Occipital lobe (tissue), 2 donors: Measurements from ENCODE around the gene ATP10A. TPM values are rescaled to one million over a fixed set of nuclear protein-coding genes. Genes with fewer than 3 reads are reported as not detected.
"Not testable (repeated sequence)": the region's sequence is repeated elsewhere in the genome, so short reads cannot be mapped to it uniquely, and the experiment has no call there.

ENCODE experiments used
- DNase-seq: peaks from one replicate; lab custom pipeline; 2025; lab: John Stamatoyannopoulos, UW
- total RNA-seq: library from RNA; depleted of rRNA; stranded (reverse); fragments of >200 nt; gene quantifications from one replicate; pipeline ENCODE4 v1.2.3, GENCODE V29; 2014

ATP10A gene
- total RNA-seq, 1 donor from 2014 or later = 0.78 TPM

GRCh38 chr15:25882466-25882865 is 19.3 kb upstream of the ATP10A start:
- DNase-seq = no peak

GRCh38 chr15:25880877-25881276 is 17.8 kb upstream of the ATP10A start:
- not testable (repeated sequence) for DNase-seq

DNA sequence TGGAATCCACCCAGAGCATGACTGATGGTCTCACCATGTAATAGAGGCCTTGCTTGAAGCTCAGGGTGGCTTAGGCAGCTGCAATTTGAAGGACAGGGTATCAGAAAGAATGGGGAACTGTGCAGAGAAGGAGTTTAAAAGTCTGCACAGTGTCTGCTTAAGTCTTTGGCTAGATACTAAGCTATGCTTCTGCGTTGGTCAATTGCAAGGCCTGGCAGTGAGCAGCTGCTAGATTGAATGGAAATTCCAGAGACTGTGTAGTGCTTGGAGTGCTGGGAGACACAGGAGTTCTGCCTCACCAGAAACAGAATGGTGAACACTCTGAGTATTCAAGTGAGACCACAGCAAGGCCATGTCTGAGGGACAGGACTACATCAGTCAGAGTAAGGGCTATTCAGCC is 17.3 kb upstream of the ATP10A start:
- no peak for DNase-seq

DNA sequence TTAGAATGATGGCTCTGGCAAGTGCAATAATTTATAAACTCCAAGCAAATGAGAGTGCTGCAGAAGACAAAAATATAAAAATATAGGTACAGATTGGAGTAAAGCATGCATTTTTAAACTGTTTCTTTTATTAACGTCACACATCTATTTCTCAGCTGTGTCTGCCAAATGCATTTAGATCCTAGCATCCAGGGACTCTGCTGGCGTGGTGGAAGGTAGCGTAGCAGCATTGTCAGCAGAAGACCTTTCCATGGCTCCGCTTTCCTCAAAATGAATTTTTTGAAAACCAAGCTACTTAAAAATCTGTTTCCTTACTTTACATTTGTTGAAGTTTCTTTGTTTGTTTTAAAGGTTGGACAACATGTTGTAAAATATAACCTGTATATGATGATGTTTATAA is 16.3 kb upstream of the ATP10A start:
- no peak for DNase-seq

DNA sequence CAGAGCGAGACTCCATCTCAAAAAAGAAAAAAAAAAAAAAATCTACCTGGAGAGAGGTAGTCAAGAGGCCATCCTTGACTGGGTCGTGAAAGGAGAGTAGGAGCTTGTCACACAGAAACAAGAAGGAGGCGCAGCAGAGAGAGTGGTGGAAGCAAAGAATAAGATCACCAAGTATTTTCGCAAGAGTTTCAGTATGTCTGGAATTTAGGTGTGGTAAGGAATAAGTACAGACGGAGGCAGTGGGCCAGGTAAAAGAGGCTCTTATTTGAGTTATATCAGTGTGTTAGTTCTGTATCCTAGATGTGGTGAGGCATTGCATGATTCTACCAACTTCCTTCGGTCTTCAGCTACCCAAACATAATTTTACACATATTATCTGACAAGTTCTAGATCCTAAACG is 14.6 kb upstream of the ATP10A start:
- DNase-seq = no peak

GRCh38 chr15:25876231-25877140 is 13.4 kb upstream of the ATP10A start:
- DNase-seq = no peak

DNA sequence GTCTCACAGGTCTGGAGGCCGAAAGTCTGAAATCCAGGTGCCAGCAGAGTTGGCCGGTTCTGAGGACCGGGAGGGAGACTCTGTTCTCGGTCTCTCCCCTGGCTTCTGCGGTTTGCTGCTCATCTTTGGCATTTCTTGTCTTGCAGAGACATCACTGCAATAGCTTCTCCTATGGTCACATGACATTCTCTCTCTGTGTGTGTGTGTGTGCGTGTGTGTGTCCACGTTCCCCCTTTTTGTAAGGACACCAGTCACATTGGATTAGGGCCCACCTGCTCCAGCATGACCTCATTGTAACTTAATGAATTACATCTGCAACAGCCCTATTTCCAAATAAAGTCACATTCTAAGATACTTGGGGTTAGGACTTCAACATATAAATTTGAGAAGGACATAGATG is 12.4 kb upstream of the ATP10A start:
- no peak for DNase-seq

DNA sequence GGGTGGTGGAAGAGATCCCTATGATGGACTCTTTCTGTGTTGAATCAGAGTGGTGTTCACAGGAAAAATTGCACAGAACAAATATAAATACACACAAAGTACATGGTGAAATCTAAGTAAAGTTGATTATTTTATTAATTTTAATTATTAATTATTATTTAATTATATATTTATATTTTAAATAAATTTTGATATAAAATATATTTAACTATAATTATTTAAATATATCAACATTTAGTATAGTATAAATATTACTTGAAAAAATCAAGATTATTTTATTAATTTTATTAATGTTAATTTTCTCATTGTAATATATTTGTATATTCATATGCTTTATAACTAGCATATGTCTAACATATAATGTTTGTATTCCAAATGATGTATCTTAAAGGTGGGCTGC is 11.3 kb upstream of the ATP10A start:
- DNase-seq = no peak

- no peak for DNase-seq
These were observed 8.3 kb upstream of the ATP10A start for GRCh38 chr15:25871403-25871802.

- no peak for DNase-seq
These were observed 7.8 kb upstream of the ATP10A start for GRCh38 chr15:25870938-25871337.

GRCh38 chr15:25869701-25870100 is 6.6 kb upstream of the ATP10A start:
- DNase-seq = no peak

- no peak for DNase-seq
These were observed 3.7 kb upstream of the ATP10A start for GRCh38 chr15:25866874-25867273.

DNA sequence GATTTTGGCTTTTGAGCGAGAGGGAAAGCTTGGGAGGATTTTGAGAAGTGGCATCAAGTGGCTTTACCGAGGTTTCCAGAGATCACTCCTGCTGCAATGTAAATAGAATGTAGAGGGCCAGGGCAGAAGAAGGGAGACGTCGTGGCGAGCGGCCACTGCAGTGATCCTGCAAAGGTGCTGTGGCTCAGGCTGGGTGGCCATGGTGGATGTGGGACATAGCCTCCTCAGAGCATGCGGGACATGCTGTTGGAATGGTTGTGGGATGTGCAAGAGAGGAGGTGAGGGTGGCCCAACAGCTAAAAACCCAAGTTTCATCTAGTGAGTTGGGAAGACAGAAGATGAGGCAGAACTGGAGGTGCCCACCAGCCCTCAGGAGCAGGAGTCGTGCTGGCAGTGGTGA is 3.1 kb upstream of the ATP10A start:
- DNase-seq = no peak

DNA sequence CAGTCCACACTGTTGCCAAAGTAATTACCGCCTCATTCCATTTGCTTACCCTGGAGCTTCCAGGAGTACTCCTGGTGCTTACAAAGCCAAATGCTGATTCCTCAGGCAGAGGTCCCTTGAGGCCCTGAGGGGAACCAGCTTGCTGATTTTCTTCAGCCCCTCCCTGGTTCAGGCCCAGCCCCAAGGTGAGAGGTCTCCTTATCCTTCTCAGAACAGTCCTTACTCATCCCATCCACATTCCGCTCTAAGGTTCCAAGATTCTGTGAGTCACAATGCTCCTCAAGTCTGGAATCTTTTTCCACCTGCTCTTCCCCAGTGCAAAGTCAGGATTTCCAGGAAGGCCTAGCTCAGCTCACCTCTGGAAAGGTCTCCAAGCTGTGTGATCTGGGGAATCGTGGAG is 1.8 kb upstream of the ATP10A start:
- no peak for DNase-seq

DNA sequence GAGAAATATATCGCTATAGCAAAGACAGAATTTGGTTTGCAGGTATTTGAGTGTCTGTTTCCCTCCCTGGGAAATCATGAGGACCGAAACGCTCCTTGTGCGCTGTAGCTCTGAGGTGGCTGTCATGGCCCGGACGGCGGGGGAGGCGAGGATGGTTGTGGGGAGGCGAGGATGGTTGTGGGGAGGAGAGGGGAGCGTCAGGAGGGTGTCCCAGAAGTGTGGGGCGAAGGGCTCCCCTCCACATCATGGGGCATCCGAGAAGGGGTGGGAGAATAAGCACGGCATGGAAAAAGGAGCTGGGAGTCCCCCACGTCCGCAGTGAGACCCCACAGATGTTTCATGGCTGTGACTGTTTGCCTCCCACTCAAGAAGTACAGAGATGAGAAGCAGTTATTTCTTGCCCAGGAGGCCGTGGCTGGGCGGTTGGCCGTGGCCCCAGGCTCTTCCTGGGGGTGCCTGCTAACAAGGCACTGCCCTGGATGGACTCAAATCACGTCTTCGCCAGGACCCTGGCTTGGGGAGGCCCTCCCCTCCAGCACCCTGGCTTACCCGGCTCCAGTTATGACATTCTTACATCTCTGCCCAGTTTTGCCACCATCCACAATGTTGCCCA is 947 bp upstream of the ATP10A start:
- DNase-seq = no peak

DNA sequence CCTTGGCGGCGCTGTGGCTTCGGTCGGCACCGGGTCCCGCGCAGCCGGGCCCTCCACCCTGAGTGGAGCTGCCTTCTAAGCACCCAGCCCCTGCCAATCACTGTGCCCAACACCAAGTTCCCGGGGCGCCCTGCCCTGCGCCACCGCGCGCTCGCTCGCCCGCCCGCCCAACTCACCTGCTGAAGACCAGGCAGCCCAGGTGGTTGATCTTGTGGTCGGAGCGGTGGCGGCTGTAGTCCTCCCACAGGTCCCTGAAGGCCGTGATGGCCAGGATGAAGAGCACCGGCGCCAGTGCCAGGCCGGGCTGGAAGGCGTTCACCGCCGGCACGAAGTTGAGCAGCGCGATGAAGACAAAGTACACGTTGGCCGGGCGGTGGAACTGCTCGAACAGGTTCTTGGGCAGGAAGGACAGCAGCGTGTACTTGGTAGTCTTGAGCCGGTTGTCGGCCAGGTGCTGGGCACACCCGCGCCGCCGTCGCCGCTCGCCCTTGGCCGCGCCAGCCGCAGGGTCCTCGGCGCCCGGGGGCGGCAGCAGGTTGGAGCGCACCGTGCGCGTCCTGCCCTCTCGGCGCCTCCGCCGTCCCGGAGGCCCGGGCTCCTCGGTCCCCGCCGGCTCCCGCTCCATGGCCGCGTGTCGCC is 536 bp downstream of the ATP10A start:
- no peak for DNase-seq

DNA sequence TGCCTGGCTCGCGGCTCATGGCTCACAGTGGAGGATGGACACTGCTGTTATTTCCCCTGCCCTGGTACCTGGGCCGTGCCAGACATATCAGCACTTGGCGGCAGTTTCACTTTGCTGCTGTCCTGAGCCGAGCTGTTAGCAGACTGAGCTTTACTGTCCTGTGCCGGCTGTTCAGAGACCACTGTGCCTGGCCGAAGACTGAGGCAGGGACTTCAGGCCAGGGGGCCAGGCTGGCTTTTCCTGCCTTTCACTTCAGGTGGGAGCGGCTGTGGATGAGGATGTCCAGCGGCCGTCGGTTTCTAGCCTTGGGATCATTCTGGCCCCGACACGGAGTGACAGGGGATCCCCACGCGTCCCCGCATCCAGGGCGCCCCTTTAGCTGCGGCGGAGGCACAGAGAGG is 1.1 kb downstream of the ATP10A start:
- DNase-seq = no peak

GRCh38 chr15:25860885-25861866 is 2.0 kb downstream of the ATP10A start:
- no peak for DNase-seq

DNA sequence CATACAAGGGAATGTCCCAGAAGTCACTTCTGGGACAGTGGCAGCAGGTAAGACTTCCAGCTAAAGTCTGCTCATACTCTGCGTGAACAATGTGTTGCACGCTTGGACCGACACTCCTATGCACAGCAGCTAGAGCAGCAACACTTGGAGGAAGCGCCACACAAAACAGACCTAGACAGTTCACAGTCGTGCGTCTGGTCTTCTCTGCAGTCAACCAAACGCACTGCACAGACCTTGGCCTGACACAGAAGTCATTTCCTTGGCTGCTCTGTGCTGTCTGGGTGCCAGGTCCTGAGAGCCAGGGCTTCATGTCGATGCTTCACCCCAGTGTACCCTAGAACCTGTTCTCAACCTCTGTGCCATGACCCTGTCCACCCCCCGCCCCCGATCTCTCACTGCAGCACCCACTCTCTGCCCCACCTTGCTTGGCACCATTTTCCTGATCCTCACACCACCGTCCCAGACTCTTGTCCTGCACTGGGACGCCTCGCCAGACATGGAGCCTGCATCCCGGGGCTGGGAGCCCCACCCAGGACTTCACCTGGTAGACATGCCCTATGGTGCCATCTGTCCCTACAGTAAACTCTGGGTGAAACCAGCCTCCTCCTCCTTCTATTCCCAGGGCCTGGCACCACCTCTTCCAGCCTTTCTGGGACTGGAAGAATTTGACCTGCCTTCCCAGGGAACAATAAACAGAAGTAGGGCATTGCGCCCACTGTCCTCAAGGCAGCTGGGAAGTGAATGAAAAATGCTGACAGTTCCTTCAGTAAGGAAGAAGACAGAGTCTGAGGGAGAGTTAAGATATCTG is 3.1 kb downstream of the ATP10A start:
- no peak for DNase-seq

DNA sequence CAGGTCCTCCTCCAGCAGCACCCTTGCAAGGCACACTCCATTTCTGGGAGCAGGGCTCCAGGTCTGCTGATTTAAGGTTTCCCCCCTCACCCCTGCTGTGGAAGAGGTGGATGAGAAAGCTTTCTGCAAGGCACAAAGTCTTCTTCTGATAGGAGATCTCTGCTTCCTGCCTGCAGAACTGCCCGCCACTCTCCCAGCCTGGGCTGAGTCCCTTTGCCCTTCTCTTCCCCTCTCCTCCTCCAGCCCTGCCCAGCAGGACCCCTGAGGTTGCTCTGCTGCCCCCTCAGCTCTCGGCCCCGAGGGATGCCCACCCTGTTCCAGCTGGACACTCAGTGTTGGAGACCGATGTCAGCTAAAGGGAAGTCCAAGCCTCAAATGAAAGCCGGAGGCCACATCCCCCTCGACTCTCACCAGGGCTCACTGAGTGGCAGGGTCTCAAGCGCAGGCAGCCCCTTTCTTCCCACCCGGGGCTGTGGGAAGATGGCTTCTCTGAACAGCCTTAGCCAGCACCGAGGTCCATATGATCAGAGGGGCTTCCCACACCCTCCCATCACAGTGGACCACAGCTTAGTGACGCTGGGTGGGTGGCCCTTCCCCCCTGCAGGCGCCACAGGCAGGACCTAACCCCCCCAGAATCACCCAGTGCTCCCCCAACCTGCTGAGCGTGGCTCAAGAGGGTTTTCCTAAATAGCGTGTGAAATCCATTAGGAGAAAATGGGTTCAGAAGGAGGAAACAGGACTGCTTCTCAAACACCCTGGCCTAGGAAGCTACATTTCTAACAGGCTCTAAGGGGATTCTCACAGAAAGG is 4.0 kb downstream of the ATP10A start:
- DNase-seq = no peak
